ENCODE data around the gene SPDYE6.
"Not testable (repeated sequence)": the region's sequence is repeated elsewhere in the genome, so short reads cannot be mapped to it uniquely, and the experiment has no call there.

SPDYE6 gene

GRCh38 chr7:102363549-102364393 is 7.5 kb upstream of the SPDYE6 start:
- DNase-seq, result peak; percentile 98

- DNase-seq, result not testable (repeated sequence)
Observed at GRCh38 chr7:102346983-102347382, 9.3 kb downstream of the SPDYE6 start.

- not testable (repeated sequence) for DNase-seq
Observed at GRCh38 chr7:102340599-102341368, 15.5 kb downstream of the SPDYE6 start.

DNA sequence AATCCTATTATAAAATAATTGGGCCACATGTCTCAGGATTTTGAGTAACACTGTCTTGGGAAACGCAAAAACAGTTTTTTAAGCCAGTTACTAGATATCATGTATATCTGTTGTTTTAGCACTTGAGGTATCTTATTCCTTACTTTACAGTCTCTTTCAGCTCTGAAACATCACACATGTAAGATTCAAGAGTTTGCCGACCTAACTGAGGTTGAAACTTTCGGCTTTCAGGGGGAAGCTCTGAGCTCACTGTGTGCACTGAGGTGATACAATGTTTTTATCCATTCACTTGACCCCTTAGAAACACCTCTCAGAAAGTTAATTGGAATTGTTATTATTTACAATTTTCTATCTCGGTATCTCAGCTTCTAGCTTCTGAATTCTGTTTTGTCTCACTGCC is 18.8 kb downstream of the SPDYE6 start:
- not testable (repeated sequence) for DNase-seq

GRCh38 chr7:102337002-102337401 is 19.2 kb downstream of the SPDYE6 start:
- DNase-seq, result not testable (repeated sequence)

DNA sequence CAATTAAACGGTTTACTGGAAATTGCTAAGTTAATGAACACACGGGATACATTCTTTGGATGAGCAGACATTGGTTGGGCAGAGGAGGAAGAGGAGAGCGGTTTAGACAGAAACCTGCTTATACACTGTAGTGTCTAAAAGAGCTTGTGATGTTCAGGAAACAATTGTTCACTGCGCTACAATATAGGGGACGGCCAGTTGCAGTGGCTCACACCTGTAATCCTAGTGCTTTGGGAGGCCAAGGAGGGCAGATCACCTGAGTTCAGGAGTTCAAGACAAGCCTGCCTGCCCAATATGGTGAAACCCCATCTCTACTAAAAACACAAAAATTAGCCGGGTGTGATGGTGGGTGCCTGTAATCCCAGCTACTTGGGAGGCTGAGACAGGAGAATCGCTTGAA is 20.7 kb downstream of the SPDYE6 start:
- DNase-seq, result not testable (repeated sequence)

GRCh38 chr7:102330666-102331460 is 25.4 kb downstream of the SPDYE6 start:
- DNase-seq, result not testable (repeated sequence)

- DNase-seq, result not testable (repeated sequence)
Observed at GRCh38 chr7:102329366-102329765, 26.9 kb downstream of the SPDYE6 start.

DNA sequence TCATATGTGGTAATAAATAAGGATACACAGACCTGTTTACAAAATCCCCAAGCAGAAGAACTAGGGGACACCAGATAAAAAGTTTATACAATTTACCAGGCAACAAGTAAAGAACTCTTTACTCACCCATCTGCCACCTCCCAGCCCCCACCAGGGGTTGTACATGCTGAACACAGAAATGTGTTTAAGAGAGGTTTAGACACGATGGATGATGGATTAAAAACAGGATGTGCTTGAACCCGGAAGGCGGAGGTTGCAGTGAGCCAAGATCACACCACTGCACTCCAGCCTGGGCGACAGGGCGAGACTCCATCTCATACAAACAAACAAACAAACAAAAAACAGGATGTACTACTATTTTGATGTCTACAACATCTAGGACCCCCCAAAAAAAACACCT is 27.4 kb downstream of the SPDYE6 start:
- DNase-seq, result not testable (repeated sequence)

DNA sequence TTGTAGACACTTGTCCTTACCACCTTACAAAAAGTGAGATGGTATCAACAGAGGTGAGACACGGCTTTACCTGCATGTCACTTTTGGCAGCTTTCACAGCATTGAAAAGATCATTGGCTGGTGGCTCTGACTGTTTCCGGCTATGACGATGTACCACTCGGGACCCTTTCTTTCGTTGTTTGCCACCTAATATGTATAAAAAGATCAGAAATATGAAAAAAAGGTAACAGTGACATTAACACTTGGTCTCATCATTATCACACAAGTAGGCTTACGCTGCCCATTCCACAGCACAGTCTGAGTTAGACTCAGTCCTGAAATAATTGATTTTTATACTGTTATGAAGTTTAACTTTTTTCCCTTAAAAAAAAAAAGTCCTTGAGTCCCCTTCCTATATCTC is 29.1 kb downstream of the SPDYE6 start:
- not testable (repeated sequence) for DNase-seq

DNA sequence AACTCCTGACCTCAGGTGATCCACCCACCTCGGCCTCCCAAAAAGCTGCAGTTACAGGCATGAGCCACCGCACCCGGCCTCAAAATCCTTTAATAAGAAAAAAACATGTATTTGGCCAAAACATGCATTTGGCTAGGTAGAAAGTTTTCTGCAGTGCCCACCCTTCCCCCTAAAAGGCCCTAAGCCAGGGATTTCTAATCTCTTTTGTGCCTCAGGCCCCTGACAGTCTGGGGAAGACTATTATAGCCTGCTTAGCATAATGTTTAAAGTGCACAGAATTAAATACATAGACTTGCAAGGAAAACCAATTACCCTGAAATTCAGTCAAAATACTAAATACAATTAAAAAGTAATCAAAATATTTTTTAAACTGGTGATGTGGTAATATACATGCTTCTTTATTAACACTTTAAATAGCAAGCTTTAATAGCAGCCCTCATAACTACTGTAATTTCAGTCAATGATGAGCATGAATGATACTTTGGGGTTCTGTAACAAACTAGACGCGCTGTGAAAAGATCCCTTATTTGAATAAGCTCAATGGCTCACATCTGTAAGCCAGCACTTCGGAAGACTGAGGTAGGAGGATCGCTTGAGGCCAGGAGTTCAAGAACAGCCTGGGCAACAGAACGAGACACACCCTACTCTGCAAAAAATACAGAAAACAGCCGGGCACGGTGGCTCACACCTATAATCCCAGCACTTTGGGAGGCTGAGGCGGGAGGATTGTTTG is 29.9 kb downstream of the SPDYE6 start:
- DNase-seq, result no peak

DNA sequence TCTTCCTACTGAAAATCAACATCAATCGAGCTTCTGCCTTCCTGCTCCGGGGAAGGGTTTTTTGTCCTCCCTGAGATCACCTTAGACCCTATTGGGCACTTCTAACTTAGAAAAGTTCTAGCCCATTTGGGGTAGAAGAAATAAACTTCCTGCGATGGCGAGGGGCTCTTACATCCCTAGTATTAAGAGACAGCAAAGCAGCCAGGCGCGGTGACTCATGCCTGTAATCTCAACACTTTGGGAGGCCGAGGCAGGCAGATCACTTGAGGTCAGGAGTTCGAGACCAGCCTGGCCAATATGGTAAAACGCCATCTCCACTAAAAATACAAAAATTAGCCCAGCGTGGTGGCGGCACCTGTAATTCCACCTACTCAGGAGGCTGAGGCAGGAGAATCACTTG is 31.1 kb downstream of the SPDYE6 start:
- not testable (repeated sequence) for DNase-seq

DNA sequence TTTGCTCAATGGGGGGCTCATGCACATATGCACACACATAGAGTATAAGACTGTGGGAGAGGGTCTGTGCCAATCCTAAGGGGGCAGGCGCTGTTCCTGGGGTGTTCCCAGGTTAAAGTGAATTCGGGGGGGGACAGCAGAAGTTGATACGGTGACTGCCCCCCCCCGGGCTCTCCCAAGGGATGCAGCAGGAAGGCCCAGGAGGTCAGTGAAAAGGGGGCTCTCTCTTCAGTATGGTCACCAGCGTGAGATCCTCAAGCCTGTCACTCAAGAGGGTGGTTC is 32.4 kb downstream of the SPDYE6 start:
- DNase-seq, result no peak

GRCh38 chr7:102322202-102322715 is 34.0 kb downstream of the SPDYE6 start:
- no peak for DNase-seq

GRCh38 chr7:102321351-102322201 is 34.7 kb downstream of the SPDYE6 start:
- no peak for DNase-seq

GRCh38 chr7:102320601-102321350 is 35.5 kb downstream of the SPDYE6 start:
- DNase-seq, result no peak

- DNase-seq, result no peak
Observed at GRCh38 chr7:102320181-102320580, 36.1 kb downstream of the SPDYE6 start.

DNA sequence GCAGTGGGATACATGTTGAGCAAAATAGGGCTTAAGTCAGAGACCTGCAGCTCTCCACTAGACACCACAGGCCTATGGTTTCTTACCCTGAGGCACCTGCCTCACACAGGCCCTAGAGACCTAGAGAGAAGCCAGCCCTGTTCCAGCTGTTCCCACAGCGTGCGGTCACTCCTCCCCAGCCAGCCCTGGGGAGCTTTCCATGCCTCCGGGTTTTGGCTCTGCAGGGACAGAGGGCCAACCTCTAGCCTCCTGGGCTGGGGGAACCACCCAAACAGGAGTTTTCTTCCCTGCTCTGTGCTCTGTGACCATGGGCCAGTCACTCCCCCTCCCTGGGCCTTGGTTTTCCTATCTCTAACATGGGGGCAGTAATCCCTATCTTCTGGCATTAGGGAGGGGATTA is 36.6 kb downstream of the SPDYE6 start:
- DNase-seq, result no peak

GRCh38 chr7:102318482-102318971 is 37.7 kb downstream of the SPDYE6 start:
- DNase-seq, result no peak
